Activated CD8-positive, alpha-beta memory T cell treated with anti-CD3 and anti-CD28 coated beads, Interleukin-2, amount 10 ng/mL, durations not matched to agents 7 days and 5 days (primary cell): ENCODE data around the gene C1orf87. TPM values are rescaled to one million over a fixed set of nuclear protein-coding genes. Genes with fewer than 3 reads are reported as not detected.

ENCODE experiments used
- ATAC-seq: fragments of 150-1000 bp; cut with Tn5 transposase; one replicate; pipeline ENCODE4 v1.10.0; 2021; ENCODE audit warnings: moderate library complexity
- CTCF ChIA-PET: fragments of 350-600 bp; sonication (Branson Sonifier 250); formaldehyde crosslinking; loops from one replicate; lab custom pipeline; 2021; ENCODE audit warnings: antibody characterized with exemption; lab: Charles Lee
- DNase-seq: peaks from one replicate; pipeline ENCODE4 v3.0.0-alpha.2; 2020
- H3K27ac Mint-ChIP-seq: one replicate; pipeline ENCODE4 v1.8.0; 2021; ENCODE audit warnings: mild to moderate bottlenecking, mixed read lengths
- H3K27me3 Mint-ChIP-seq: one replicate; pipeline ENCODE4 v1.8.0; 2021; ENCODE audit warnings: mixed read lengths
- H3K36me3 Mint-ChIP-seq: one replicate; pipeline ENCODE4 v1.8.0; 2021; ENCODE audit warnings: mild to moderate bottlenecking, mixed read lengths
- H3K4me1 Mint-ChIP-seq: one replicate; pipeline ENCODE4 v1.8.0; 2021; ENCODE audit warnings: mixed read lengths
- H3K4me3 Mint-ChIP-seq: one replicate; pipeline ENCODE4 v1.8.0; 2021; ENCODE audit warnings: mild to moderate bottlenecking, moderate library complexity, mixed read lengths
- H3K9me3 Mint-ChIP-seq: one replicate; pipeline ENCODE4 v1.8.0; 2022; ENCODE audit warnings: low read depth, mixed read lengths
- total RNA-seq, 2 experiments: library from RNA; stranded (reverse); gene quantifications; one replicate each; pipeline ENCODE4 v1.2.3, GENCODE V29; 2021

The C1orf87 gene, protein sequence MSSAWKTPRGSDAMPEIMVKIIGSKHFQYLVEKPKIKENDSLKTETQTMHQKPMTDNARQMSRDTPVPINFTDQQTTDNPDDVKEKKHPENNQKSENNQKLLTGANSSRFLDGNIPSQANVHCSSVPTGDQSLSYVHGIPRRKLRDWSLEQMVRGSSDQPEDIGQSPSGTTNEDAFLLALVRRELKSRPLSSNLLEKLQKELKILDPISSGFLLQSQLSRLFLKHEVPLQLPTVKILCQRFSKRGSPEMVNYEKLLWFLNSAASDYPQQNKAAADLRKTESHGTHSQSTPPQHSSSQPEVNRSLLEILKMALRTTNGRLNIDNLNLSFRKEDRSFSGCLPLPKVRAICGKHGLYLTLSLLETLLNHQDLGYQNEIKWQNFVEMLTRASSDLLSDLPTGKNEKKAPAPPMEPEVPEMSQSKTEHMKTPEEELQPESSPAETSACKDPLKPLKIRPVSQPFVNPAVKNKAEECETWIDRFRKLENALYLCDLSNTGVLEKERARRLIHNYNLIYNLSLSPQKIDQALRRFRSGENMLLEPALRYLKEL
- not detected for total RNA-seq

- Mint-ChIP-seq H3K4me3 (no peak within 1 kb of the TSS), H3K9me3 (no peaks in the 10 kb centered on the region), H3K4me1 (no peaks in the 10 kb centered on the region), H3K27ac (no peak within 1 kb of the TSS), H3K36me3 (no peaks in the 10 kb centered on the region), H3K27me3 (peaks cover 33% of the 10 kb centered on the region)
- no peak for ATAC-seq
- CTCF ChIA-PET: no interaction called here
- no peak for DNase-seq
Observed at GRCh38 chr1:60073605-60074278, at the start of gene C1orf87. C1orf87 (minus strand) TSS chr1:60073770; CDS start chr1:60072643, 1,127 bp downstream.

GRCh38 chr1:60118085-60118484 is 44.5 kb upstream of the C1orf87 start:
- no peaks in the 10 kb centered on the region for H3K36me3 Mint-ChIP-seq
- H3K4me1 Mint-ChIP-seq: no peaks in the 10 kb centered on the region
- CTCF ChIA-PET: no interaction called here
- H3K27ac Mint-ChIP-seq: no peak overlapping the region
- H3K9me3 Mint-ChIP-seq: no peaks in the 10 kb centered on the region
- no peak overlapping the region for H3K4me3 Mint-ChIP-seq
- no peak for ATAC-seq
- DNase-seq: no peak
- no peaks in the 10 kb centered on the region for H3K27me3 Mint-ChIP-seq

DNA sequence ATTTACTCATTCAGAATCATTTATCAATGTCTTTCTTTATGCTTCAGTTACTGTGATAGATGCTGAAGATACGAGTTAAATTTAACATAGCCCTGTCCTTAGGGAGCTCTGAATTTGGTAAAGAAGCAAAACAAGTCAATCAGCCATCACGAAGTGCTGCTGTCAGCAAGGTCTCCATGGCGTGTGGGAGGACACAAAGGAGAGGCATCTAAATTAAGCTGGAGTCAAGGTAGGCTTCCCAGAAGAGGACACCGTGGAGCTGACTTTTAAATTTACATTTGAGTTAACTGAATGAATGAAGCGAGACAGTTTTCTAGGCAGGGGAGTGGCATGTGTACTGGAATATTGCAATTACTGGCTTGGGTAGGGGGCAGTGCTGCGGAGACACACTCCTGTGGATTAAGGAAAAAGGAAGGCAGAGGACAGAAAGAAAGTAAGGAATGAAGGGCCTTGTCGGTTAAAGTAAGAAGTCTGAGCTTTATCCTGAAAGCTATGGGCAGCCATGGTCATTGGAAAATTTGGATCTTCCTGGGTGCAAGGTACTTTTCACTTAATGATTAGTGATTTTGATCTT is 41.3 kb upstream of the C1orf87 start:
- Mint-ChIP-seq H3K36me3 (no peaks in the 10 kb centered on the region), H3K27me3 (no peaks in the 10 kb centered on the region), H3K9me3 (no peaks in the 10 kb centered on the region), H3K27ac (no peak overlapping the region), H3K4me1 (no peaks in the 10 kb centered on the region), H3K4me3 (no peak overlapping the region)
- CTCF ChIA-PET: no interaction called here
- no peak for DNase-seq
- ATAC-seq: no peak

GRCh38 chr1:60113596-60113995 is 40.0 kb upstream of the C1orf87 start:
- Mint-ChIP-seq H3K36me3 (no peaks in the 10 kb centered on the region), H3K4me3 (no peak overlapping the region), H3K9me3 (no peaks in the 10 kb centered on the region), H3K27me3 (no peaks in the 10 kb centered on the region), H3K27ac (no peak overlapping the region), H3K4me1 (no peaks in the 10 kb centered on the region)
- CTCF ChIA-PET: no interaction called here
- DNase-seq (no peak), ATAC-seq (no peak)

DNA sequence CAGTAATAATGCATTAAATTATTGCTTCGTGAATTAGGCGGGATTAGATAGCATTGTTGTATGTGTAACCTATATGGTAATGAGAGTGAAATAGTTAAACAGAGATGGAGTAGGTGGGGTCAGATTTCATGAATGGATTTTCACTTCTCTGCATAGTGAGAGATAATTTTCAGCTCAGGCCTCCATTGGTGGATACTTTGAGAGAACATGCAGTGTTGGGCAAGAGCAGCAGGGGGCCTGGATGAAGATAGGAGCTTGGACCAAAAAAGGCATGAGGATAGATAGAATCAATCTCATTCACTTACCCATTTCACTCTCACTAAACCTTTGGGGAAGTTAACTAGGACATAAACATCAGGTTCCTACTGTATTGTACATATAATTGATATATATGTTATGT is 39.5 kb upstream of the C1orf87 start:
- CTCF ChIA-PET: no interaction called here
- Mint-ChIP-seq H3K4me1 (no peaks in the 10 kb centered on the region), H3K4me3 (no peak overlapping the region), H3K36me3 (no peaks in the 10 kb centered on the region), H3K9me3 (no peaks in the 10 kb centered on the region), H3K27me3 (no peaks in the 10 kb centered on the region), H3K27ac (no peak overlapping the region)
- ATAC-seq (no peak), DNase-seq (no peak)

GRCh38 chr1:60111716-60112115 is 38.1 kb upstream of the C1orf87 start:
- H3K4me3 Mint-ChIP-seq: no peak overlapping the region
- CTCF ChIA-PET: no interaction called here
- no peak overlapping the region for H3K27ac Mint-ChIP-seq
- no peaks in the 10 kb centered on the region for H3K4me1 Mint-ChIP-seq
- DNase-seq (no peak), ATAC-seq (no peak)
- H3K27me3 Mint-ChIP-seq: no peaks in the 10 kb centered on the region
- no peaks in the 10 kb centered on the region for H3K36me3 Mint-ChIP-seq
- no peaks in the 10 kb centered on the region for H3K9me3 Mint-ChIP-seq

GRCh38 chr1:60111118-60111517 is 37.5 kb upstream of the C1orf87 start:
- Mint-ChIP-seq H3K36me3 (no peaks in the 10 kb centered on the region), H3K9me3 (no peaks in the 10 kb centered on the region), H3K4me3 (no peak overlapping the region), H3K27me3 (no peaks in the 10 kb centered on the region), H3K27ac (no peak overlapping the region), H3K4me1 (no peaks in the 10 kb centered on the region)
- DNase-seq: no peak
- CTCF ChIA-PET: no interaction called here
- ATAC-seq: no peak

- Mint-ChIP-seq H3K4me1 (no peaks in the 10 kb centered on the region), H3K27ac (no peak overlapping the region), H3K36me3 (no peaks in the 10 kb centered on the region), H3K27me3 (no peaks in the 10 kb centered on the region), H3K9me3 (no peaks in the 10 kb centered on the region), H3K4me3 (no peak overlapping the region)
- DNase-seq (no peak), ATAC-seq (no peak)
- CTCF ChIA-PET: interaction anchor here (1.1 kb wide), 1 partner anchor 12 kb away, joined by 3 read pairs; no protein-coding TSS in a partner anchor
Observed at GRCh38 chr1:60108196-60108595, 34.6 kb upstream of the C1orf87 start.

GRCh38 chr1:60103186-60103585 is 29.6 kb upstream of the C1orf87 start:
- ATAC-seq (no peak), DNase-seq (no peak)
- no peaks in the 10 kb centered on the region for H3K9me3 Mint-ChIP-seq
- H3K27me3 Mint-ChIP-seq: no peaks in the 10 kb centered on the region
- CTCF ChIA-PET: no interaction called here
- H3K36me3 Mint-ChIP-seq: no peaks in the 10 kb centered on the region
- H3K4me1 Mint-ChIP-seq: no peaks in the 10 kb centered on the region
- H3K27ac Mint-ChIP-seq: no peak overlapping the region
- no peak overlapping the region for H3K4me3 Mint-ChIP-seq

- Mint-ChIP-seq H3K27ac (no peak overlapping the region), H3K36me3 (no peaks in the 10 kb centered on the region), H3K9me3 (no peaks in the 10 kb centered on the region), H3K4me1 (no peaks in the 10 kb centered on the region), H3K27me3 (no peaks in the 10 kb centered on the region), H3K4me3 (no peak overlapping the region)
- CTCF ChIA-PET: no interaction called here
- DNase-seq (no peak), ATAC-seq (no peak)
Observed at GRCh38 chr1:60102267-60103061, 28.9 kb upstream of the C1orf87 start.

- Mint-ChIP-seq H3K9me3 (no peaks in the 10 kb centered on the region), H3K27ac (no peak overlapping the region), H3K27me3 (no peaks in the 10 kb centered on the region), H3K36me3 (no peaks in the 10 kb centered on the region), H3K4me1 (no peaks in the 10 kb centered on the region), H3K4me3 (no peak overlapping the region)
- CTCF ChIA-PET: no interaction called here
- ATAC-seq (no peak), DNase-seq (no peak)
Observed at GRCh38 chr1:60101516-60101915, 27.9 kb upstream of the C1orf87 start.

DNA sequence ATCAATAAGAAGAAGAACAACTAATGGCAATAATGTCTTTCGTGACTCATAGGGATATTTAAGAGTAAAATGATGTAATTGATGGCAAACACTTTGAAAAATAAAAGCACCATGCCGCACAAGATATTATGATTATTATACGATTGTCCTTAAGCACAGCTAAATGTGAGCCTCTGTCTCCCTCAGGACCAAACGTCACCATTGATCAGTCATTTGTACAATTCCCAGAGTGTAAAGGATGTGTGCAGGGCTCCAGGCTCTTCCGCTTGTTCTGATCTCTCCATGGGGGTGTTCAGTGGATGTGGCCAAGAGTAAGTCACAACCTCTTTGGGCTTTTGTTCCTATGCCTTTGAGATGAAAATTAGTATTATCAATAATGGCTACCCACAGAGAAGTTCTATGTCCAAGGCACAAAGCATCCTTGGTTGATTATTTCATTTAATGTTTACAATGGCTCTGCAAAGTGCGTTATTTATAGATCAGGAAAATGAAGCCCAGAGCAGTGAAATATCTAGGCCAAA is 17.7 kb upstream of the C1orf87 start:
- DNase-seq: no peak
- Mint-ChIP-seq H3K4me1 (no peaks in the 10 kb centered on the region), H3K27ac (no peak overlapping the region), H3K36me3 (no peaks in the 10 kb centered on the region), H3K4me3 (no peak overlapping the region), H3K9me3 (no peaks in the 10 kb centered on the region), H3K27me3 (no peaks in the 10 kb centered on the region)
- no peak for ATAC-seq
- CTCF ChIA-PET: no interaction called here

GRCh38 chr1:60090655-60091054 is 17.1 kb upstream of the C1orf87 start:
- CTCF ChIA-PET: no interaction called here
- no peak overlapping the region for H3K27ac Mint-ChIP-seq
- H3K4me1 Mint-ChIP-seq: no peaks in the 10 kb centered on the region
- no peaks in the 10 kb centered on the region for H3K27me3 Mint-ChIP-seq
- DNase-seq (no peak), ATAC-seq (no peak)
- H3K4me3 Mint-ChIP-seq: no peak overlapping the region
- H3K36me3 Mint-ChIP-seq: no peaks in the 10 kb centered on the region
- H3K9me3 Mint-ChIP-seq: no peaks in the 10 kb centered on the region
